Measurements from ENCODE around the gene FRMD4A.

GRCh38 chr10:13770760-13771493, 559.8 kb downstream of the FRMD4A start:
- no peak for TF ChIP-seq CTCF (IDR thresholded peaks at IDR 0.05)
- no peak for TF ChIP-seq POLR2A (IDR thresholded peaks at IDR 0.05)
- no peak for TF ChIP-seq POLR2AphosphoS5 (IDR thresholded peaks at IDR 0.05)
- no peak for TF ChIP-seq EP300 (IDR thresholded peaks at IDR 0.05)
